ENCODE measurements around the gene CARNS1.

CARNS1 gene

DNA sequence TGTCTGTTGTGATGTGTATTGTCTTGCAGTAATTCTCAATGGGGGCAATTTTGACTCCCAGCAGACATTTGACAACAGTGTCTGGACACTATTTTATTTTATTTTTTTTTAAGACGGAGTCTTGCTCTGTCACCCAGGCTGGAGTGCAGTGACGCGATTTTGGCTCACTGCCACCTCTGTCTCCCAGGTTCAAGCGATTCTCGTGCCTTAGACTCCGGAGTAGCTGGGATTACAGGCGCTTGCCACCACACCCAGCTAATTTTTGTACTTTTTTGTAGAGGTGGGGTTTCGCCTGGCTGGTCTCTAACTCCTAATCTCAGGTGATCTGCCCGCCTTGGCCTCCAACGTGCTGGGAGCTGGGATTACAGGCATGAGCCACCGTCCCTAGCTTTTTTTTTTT is 14.2 kb downstream of the CARNS1 start:
- DNase-seq: no peak

DNA sequence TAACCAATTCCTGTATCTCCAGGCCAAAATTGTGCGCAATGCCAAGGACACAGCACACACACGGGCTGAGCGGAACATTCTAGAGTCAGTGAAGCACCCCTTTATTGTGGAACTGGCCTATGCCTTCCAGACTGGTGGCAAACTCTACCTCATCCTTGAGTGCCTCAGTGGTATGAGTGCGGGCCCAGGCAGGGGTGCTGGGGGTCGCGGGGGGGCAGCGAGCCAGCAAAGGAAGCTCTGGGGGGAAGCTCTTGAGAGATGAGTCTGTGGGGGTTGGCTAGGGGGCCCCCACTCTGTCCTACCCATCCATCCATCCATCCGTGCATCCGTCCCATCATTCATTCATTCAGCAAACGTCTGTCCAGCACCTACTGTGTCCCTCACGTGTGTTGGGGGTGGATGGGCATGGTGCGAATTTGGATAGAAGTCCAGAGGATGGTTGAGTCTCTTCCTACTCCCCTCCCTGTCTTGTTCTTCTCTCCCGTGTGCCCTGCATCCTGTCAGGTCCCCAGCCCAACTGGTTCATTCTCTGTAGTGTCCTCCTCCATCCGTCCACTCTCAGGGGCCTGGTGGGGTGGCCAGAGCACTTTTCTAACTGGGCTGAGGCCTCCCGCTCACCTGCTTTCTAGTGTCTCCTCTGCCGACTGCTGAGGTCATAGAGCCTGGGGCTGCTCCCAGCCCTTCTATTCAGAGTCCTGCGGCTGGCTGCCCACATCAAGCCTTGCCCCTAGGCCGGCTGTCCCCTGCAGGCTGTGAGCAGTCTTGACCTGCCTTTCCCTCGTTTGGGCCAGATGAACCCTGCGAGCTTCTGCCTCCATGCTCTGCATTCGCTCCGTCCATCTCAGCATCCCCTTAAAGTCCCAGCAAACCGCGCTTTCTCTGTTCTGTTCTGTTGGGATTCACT is 16.1 kb downstream of the CARNS1 start:
- no peak for DNase-seq

DNA sequence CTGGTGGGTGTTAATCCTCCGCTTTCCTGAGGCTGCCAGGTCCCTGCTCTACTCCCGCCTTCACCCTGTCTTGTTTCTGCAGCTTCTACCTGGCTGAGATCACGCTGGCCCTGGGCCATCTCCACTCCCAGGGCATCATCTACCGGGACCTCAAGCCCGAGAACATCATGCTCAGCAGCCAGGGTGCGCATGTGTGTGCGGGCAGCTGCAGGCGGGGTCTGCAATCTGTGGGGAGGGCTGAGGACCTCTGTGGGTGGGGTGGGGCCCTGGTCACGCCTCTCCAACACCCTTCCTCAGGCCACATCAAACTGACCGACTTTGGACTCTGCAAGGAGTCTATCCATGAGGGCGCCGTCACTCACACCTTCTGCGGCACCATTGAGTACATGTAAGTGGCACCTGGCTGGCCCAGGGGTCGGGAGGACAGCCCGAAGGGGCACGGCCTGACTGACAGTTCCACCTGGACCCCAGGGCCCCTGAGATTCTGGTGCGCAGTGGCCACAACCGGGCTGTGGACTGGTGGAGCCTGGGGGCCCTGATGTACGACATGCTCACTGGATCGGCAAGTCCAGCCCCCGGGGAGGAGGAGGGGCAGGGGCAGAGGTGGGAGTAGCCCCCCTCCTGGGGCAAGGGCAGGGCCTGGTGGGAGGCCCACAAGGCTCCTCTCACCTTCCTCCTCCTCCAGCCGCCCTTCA is 17.3 kb downstream of the CARNS1 start:
- no peak for DNase-seq

DNA sequence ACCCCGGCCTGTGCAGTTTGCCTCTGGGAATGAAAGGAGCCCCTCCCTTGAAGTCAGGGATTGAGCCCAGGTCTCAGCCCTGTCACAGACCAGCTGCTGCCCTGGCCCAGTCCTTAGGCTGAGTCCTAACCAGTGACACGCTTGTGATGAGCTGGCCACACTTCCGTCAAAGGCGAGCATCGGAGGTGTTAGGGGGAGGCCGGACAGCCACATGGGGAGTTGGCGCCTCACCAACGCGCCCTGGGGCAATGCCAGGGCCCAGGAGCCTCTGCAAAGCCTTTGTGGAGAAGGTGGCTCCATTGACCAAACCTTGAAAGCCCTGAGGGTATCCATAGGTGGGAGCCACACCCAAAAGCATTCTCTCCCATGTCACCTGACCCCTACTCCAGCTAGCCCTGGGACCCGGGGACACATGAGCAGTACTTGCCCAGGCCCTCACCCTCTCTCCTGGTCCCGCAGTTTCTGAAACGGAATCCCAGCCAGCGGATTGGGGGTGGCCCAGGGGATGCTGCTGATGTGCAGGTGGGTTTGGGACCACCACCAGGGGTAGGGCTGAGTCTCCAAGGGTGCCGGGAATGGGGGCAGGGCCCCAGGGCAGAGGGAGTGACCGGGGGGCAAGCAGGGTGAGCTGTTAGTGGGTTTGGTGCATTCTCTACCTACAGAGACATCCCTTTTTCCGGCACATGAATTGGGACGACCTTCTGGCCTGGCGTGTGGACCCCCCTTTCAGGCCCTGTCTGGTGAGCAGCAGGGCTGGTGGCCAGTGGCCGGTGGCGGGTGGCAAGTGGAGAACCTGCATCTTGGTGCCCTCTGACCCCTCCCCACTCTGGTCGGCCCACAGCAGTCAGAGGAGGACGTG is 18.3 kb downstream of the CARNS1 start:
- DNase-seq: no peak

DNA sequence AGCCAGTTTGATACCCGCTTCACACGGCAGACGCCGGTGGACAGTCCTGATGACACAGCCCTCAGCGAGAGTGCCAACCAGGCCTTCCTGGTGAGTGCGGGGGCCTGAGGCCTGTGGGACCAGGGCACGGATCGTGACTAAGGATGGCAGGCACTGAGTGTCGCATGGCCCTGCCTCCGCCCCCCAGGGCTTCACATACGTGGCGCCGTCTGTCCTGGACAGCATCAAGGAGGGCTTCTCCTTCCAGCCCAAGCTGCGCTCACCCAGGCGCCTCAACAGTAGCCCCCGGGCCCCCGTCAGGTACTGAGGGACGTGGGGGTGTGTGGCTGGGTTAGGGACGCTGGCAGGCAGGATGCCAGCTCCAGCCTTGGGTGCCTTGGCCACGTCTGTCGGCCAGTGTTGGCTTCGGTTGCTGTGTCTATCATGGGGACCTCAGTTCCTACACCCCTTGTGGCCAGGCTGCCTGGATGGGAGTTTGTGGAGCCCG is 19.0 kb downstream of the CARNS1 start:
- no peak for DNase-seq

DNA sequence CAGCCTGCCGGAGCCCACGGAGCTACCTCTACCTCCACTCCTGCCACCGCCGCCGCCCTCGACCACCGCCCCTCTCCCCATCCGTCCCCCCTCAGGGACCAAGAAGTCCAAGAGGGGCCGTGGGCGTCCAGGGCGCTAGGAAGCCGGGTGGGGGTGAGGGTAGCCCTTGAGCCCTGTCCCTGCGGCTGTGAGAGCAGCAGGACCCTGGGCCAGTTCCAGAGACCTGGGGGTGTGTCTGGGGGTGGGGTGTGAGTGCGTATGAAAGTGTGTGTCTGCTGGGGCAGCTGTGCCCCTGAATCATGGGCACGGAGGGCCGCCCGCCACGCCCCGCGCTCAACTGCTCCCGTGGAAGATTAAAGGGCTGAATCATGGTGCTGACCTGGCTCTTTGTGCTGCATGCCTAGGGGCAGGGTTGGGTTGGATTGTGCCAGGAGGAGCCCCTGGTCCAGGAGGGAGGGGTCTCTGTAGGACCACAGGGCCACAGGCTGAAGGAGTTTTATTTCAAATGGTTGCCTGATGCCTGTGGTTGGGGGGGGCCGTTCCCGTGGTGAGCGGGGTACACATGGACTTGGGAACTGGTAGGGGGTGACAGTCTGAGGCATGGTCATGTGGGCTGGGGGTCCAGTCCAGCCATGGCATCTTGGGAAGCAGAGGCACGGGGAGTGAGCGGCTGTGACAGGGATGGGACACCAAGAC is 19.7 kb downstream of the CARNS1 start:
- no peak for DNase-seq

DNA sequence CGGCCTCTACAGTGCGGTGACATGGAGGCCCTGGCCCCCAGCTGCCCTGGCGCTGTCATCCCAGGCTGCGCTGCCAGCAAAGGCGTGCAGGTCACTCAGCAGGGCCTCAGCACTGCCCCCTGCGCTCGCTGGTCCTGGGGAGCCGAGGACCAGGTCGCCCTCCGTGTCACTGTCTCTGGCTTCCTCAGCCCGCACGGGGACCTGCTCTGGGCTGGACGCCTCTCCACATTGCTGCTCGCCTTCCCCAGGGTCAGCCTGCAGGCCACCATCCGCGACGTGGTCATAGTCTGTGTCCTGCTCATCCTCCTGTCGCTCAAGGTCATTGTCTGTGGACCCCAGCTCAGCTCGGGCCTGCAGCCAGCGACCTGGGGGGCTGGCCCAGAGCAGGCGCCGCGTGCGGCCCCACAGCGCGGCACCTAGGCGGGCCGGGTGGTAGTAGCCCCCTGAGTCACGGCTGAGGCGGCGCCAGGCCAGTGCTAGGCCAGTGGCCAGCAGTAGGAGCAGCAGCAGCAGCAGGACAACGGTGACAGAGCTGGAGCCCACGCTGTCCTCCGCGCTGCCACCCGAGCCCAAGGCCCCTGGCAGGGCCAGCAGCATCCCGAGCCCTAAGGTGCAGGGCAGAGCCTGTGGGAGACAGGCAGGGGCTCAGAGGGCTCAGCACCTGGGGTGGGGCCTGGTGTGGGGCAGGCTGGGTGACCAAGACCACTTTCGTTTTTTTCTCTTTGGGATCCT is 20.4 kb downstream of the CARNS1 start:
- no peak for DNase-seq

DNA sequence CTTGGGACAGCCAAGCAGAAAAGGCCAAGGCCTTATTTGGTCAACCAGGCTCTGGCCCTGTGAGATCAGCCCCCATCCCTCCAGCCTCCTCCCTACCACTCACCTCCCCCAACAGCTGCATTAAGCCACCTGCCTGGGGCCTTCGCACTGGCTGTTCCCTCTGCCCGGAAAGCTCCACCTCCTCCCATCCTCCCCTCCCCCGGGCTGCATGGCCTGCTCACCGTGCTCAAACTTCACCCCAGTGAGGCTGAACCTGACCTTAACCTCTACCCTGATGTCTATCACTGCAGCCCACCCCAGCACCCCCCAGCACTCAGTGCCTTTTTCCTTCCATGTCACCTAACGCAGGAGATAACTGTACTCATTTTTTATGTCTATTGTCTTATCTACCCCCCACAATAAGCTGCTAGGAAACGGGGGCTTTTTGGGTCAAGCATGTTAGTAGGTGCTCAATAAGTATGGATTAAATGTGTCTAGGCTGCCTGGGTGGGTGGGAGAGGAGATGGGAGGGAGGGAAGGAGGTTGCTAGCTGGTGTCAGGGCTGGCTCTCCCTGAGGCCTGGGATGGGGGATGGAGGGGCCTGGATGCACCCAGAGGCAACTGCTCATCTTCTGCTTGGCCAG is 21.1 kb downstream of the CARNS1 start:
- DNase-seq: no peak

DNA sequence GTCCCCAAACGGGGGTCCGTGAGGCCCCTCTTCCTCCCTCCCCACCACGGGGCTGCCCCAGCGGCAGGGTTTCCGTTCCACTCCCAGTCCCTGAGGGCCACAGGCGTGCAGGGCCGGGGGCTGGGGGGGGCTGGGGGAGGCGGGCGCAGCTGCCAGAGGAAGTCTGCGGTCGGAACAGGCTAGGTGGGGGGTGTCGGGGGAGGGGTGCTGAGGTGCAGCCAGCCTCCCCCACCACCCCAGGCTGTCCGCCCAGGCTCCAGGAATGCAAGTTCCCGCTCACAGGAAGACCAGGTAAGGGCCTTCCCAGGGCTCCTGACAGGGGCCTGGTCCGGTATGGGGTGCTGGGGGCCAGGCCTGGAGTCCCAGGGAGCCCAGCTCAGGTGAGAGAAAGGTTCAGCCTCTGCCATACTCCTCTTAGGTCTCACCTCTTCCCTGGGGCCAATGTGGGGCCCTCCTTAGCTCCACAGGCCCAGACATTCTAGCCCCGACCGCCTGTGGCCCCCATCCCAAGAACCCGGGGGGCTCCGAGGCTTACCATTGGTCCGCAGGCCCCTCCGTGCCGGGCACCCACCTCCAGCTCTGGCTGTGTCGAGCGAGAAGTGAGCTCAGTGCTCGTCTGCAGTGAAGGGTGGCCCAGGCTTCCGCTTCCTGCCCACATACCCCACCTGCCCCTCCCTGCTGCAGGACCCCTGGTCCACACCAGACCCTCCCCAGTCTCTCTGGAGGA is 21.8 kb downstream of the CARNS1 start, which contains the start of gene PTPRCAP:
Gene PTPRCAP (minus strand): TSS at position 601 of the 727 bp plus-strand sequence. CDS start 63 bp downstream, at position 538.
- DNase-seq: no peak

DNA sequence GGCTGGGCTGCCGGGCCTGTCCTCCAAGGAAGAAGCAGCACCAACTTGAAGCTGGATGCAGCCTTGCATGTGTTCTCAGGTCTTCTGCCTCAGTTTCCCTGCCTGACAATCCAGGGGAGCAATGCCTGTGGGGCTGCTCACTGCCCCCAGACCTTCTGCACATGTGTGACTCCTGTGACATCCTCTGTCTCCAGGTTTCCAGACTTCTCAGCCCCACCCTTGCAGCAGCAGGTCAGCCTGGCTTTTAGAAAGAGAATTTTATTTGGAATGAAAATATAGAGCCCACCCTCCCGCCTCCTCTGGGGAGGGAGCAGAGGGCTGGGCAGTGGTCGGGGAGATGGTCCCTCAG is 22.3 kb downstream of the CARNS1 start:
- DNase-seq: no peak

DNA sequence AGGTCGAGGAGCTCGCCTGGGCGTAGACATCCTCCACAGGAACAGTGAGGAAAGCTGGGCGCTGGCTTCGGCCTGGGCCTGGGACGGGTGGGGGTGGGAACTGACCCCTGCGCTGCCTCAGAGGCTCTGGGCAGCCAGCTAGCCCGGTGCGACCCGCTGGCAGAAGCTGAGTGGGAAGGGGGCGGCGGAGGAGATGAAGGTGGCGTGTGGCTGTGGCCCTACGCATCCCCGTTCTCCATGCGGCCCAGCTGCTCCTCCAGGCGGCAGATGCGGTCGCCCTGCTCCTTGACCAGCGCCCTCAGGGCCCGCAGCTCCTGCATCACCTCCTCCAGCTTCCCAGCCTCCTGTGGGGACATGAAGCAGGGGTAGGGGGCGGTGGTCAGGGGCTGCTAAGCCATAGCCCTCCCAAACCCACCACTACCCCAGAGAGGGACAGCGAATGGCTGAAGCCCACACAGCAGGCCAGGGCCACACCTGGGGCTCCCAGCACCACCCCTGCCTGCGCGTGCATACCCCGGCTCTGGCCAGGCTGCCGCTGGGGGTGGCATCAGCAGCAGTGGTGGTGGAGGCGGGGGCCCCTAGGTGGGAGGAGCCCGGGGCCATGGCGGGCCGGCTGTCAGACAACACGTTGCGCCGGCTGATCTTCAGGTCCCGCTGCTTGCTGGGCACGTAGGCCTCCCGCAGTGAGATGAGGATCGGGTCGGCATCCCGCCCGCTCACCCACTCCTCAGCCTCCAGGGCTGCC is 22.9 kb downstream of the CARNS1 start:
- DNase-seq: no peak

DNA sequence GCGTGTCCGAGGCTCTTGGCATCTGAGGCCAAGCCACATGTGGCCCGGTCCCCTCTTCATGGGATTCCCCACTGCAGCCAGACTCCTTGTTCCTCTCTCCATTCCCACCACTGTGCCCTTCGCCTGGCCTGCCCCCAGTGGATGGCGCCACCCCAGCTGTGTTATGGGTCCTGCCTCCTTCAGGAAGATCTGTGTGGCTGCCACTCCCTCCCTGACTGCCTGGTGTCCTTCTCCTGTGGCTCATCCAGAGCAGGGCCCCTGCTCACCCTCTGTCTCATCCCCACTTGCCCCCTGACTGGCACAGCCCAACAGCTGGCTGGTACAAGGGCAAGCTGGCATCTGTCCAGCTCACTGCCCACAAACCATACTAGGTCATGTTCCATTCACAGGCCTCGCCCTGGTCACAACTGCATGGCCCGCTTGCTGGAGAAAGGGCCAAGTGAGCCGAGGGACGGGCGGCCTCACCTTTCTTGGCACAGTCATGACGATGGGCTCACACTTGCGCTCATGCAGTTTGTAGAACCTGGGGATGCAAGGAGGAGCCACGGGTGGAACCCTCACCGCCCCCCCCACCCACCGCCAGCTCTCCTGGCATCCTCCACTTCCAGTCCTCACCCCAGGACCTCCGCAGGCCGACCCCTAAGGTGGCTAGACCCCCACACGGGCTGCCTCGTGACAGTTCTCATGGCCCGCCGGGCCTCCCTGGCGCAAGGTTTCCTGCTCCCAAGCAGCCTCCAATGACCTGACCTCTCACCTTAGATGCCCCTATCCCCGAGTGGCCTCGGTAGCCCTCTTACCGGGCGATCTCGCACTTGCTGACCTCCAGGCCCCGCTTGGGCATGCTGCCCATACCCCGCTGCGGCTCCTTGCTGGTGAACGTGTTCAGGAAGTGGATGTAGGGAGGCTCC is 24.1 kb downstream of the CARNS1 start:
- DNase-seq: no peak

DNA sequence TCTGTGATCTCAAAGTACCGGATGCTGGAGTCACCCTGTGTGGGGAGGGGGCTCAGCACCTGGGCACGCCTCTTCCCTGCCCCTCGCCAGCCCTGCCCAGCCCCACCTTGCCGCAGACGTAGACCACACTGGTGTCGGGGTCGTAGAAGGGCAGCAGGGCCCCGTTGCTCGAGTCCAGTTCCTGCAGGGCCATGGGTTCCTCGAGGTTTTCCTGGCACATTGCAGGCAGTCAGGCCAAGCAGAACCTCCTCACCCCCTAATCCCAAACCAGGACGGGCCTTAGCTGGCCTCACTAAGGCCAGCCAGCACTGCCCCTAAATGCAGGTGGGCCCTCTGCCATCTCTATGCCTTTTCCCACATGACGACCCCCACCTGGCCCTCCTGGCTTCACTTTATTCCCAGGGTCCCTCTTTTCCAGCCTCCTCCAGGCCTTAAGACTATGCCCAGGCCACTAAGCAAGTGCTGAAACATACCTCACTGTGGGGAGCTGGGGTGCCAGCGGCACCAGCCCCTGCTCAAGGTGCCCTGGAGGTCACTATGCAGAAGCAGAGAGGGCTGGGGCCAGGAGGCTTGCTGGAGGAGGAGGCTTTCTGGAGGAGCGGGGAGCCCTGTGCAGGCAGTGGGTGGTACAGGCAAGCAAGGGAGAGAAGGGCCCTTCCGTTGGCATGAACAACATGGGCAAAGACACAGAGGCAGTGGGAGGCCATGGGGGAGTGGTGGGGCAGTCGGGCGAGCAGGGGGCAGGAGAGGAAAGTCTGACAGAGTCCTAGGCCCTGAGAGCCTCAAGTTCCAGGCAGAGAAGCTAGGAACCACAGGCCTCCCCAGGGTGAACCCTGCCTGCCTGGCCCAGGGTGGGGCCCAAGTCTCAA is 25.0 kb downstream of the CARNS1 start:
- DNase-seq: no peak

DNA sequence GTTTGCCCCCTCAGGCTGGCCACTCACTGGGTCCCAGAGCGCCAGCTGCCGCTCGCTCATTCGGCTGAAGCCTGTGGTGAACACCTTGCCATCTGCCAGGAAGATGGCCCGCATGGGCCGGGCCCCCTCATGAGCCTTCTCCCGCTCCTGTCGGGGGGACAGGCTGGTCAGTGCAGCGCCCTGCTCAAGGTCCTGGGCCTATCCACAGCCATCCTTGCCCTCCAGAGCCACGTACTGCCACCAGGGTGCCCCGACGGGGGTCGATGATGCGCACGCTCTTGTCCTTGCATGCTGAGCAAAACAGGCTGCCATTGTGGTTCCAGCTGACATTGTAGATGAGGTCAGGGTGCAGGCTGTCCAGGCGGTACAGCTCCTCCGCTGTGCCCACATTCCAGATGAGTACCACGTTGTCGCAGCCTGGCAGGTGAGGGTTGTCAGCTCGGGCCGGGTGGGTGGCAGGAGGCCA is 25.7 kb downstream of the CARNS1 start:
- no peak for DNase-seq

DNA sequence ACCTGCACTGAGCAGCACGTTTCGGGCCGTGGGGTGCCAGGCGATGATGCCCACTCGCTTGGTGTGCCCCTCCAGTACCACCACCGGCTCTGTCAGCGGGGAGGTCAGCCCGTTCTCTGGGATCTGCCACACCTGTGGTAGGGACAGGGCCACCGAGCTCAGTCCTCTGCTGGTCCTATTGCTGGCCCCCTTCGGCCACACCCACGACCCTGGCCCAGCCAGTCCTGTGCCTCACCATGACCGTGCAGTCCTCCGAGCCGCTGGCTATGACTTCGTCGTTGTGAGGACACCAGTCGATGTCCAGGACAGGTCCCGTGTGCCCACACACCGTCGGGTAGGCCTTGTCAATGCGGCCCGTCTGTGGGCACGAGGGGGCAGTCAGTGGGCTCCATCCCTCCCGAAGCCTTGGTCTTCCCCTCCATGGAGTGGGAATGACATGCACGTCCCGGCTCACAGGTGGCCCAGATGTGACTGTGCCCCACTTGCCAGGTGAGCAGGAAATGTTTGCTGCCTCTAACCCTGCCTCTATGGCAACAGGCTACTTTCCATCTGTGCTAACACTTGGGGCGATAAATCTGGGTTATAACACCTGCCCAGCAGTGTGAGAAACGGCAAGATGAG is 26.4 kb downstream of the CARNS1 start:
- DNase-seq: no peak

DNA sequence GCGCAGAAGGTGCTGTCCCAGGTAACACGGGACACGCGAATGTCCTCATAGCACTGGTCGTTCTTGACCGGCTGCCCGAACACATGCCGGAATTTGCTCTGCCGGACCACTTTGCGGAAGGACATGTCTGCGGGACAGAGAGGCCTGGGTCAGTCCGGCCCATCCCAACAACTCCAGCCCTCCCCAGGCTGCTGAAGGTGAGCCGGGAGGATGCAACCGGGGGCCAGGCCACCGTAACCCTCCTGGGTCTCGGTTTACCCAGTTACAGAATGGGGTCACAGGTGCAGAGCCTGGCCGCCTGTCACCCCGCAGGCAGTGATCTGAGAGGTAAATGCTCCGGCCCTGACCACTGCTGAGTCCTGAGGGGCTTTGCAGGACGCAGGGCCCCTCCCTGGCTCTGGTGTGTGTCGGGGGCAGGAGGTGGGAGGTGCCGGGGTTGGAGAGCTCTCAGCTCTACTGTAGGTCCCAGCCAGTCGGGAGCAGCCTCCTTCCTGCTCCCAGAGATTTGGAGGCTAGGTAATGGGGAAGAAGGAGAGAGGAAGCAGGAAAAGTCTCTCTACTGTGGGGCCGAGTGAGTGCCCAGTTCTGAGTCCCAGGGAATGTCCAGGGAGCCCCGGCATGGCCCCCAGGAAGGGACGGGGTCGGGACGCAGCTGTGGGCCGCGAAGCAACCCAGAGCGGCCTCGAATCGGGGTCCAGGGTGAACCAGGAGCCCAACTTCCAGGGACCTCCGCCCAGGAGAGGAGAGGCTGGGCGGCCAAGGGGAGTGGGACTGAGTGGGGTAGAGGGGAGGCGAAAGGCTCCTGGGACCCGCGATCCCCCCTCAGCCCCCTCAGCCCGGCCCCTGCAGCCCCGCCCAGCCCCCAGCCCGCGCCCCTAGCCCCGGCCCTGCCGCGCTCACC is 27.3 kb downstream of the CARNS1 start:
- no peak for DNase-seq
